ENCODE results near the gene SLC8A3. TPM values are rescaled to one million over a fixed set of nuclear protein-coding genes. Genes with fewer than 3 reads are reported as not detected.
A peak's percentile ranks its signal among the peaks of the same experiment; 100 is the strongest.

The SLC8A3 gene
- total and polyA plus RNA-seq, 8 donors = 0.44 to 24.9 (median 6.6) TPM

DNA sequence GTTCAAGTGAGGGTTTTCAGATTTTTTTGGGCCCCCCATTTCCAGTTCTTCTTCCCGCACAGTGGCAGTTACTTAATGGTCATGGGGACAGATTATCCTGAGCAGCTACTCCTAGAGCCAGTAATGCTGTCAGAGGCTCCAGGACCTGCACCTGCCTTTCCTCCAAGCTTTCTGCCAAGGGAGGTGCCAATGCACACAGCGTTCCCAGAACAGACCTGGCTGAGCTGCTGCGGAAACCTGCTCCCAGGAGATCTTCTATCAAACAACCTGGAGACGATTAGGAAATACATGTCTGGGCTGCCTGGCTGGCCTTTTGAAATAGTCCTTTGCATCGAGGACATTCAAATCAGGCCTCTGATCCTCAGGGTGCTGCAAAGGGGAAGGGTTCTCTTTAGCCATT is 120.9 kb downstream of the SLC8A3 start:
- no peak overlapping the region for H3K27ac ChIP-seq
- ATAC-seq (no peak), DNase-seq (no peak)
- no peaks in the 10 kb centered on the region for H3K4me1 ChIP-seq
- no peaks in the 10 kb centered on the region for H3K9me3 ChIP-seq
- intact Hi-C loops (cut with DNase I) = no loop called here
- no peaks in the 10 kb centered on the region for H3K36me3 ChIP-seq
- TF ChIP-seq, protein P1, sequence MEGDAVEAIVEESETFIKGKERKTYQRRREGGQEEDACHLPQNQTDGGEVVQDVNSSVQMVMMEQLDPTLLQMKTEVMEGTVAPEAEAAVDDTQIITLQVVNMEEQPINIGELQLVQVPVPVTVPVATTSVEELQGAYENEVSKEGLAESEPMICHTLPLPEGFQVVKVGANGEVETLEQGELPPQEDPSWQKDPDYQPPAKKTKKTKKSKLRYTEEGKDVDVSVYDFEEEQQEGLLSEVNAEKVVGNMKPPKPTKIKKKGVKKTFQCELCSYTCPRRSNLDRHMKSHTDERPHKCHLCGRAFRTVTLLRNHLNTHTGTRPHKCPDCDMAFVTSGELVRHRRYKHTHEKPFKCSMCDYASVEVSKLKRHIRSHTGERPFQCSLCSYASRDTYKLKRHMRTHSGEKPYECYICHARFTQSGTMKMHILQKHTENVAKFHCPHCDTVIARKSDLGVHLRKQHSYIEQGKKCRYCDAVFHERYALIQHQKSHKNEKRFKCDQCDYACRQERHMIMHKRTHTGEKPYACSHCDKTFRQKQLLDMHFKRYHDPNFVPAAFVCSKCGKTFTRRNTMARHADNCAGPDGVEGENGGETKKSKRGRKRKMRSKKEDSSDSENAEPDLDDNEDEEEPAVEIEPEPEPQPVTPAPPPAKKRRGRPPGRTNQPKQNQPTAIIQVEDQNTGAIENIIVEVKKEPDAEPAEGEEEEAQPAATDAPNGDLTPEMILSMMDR (IDR thresholded peaks at IDR 0.05) = no peak
- H3K4me3 ChIP-seq = no peak overlapping the region
- H3K27me3 ChIP-seq = peaks cover 0 to 8% of the 10 kb centered on the region in 2 donors

DNA sequence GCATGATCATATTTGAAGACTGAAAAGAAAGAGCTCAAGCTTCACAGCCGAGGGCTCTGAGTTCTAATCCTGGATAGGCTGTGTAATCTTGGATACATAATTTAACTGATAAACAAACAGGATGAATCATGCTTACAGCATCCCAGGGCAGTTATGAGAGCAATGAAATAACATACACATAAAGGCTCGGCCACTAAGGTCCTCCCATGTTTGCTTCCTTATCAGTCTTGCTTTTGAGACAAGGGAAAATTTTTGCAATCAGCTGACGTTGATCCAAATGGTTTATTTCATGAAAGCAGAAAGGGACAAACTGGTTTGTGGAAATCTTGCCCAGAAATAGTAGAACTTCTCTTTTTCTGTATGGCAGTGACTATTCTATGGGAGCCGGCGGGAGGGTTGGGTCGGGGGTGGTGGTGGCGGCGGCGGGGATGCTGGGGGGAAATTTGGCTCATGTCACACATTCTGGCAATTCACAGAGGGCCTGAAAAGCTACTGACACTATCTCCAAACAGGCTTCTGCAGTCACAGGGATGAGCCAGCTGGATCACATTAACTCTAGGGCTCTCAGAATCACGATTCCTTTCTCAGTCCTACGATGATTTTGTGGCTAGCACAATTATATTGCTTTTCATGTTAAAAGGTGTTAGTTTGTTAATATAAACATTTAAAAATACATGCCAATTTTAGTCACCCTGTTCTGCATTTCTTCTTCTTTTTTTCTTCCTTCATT is 124.5 kb downstream of the SLC8A3 start:
- ATAC-seq = no peak
- no peak overlapping the region for H3K4me3 ChIP-seq
- H3K27ac ChIP-seq = no peak overlapping the region
- intact Hi-C loops (cut with DNase I) = no loop called here
- H3K27me3 ChIP-seq = peaks cover 0 to 16% of the 10 kb centered on the region in 2 donors
- peak in 1 of 4 donors; percentile 12 for DNase-seq
- H3K9me3 ChIP-seq = no peaks in the 10 kb centered on the region
- H3K4me1 ChIP-seq = no peaks in the 10 kb centered on the region
- no peaks in the 10 kb centered on the region for H3K36me3 ChIP-seq
- TF ChIP-seq, protein P1 (IDR thresholded peaks at IDR 0.05) = no peak

DNA sequence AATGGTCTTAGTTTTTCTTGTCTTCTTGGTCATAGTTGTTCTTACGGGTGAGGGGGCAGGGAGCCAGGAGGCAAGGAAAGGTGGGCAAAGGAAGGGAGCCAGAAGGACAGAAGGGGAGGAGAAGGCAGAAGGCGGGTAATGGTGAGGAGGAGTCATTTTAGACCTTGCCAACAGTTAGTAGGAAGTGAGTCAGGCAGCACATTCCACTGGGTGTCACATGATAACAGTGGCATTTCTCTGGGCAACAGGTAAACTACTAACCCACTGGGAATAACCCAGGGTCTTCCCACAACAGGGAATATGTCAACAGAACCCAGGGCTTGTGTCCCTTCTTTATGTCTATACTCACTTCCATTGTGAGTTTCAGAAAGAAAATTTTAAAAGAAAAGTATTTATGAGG is 127.6 kb downstream of the SLC8A3 start:
- Histone ChIP-seq H3K4me1 (no peaks in the 10 kb centered on the region), H3K9me3 (no peaks in the 10 kb centered on the region), H3K27me3 (peaks cover 0 to 10% of the 10 kb centered on the region in 2 donors), H3K4me3 (no peak overlapping the region), H3K36me3 (no peaks in the 10 kb centered on the region), H3K27ac (no peak overlapping the region)
- ATAC-seq = no peak
- TF ChIP-seq, protein P1 (IDR thresholded peaks at IDR 0.05) = no peak
- DNase-seq = no peak
- intact Hi-C loops (cut with DNase I) = no loop called here

DNA sequence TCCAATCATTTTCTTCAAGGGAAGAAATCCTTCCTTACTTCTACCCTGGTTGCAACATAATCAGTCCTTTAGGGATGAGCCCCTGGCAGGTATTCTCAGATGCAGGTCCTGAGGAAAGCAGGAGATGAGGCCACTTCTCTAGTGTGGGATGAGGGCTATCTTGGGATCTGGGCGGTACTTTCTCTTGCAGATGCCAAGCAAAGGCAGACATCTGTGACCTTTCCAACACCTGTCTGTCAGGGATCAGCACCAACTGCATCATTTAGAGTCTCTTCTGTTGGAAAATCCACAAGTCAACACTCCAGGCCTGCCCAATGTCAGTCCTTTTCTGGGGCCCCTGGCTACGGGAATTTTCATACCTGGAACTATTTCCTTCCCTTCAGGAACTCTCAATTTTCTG is 129.2 kb downstream of the SLC8A3 start:
- intact Hi-C loops (cut with DNase I) = no loop called here
- peaks cover 0 to 25% of the 10 kb centered on the region in 2 donors for H3K27me3 ChIP-seq
- H3K9me3 ChIP-seq = no peaks in the 10 kb centered on the region
- TF ChIP-seq, protein P1 (IDR thresholded peaks at IDR 0.05) = no peak
- H3K4me1 ChIP-seq = no peaks in the 10 kb centered on the region
- no peak for ATAC-seq
- H3K4me3 ChIP-seq = no peak overlapping the region
- no peak overlapping the region for H3K27ac ChIP-seq
- no peak for DNase-seq
- H3K36me3 ChIP-seq = no peaks in the 10 kb centered on the region

DNA sequence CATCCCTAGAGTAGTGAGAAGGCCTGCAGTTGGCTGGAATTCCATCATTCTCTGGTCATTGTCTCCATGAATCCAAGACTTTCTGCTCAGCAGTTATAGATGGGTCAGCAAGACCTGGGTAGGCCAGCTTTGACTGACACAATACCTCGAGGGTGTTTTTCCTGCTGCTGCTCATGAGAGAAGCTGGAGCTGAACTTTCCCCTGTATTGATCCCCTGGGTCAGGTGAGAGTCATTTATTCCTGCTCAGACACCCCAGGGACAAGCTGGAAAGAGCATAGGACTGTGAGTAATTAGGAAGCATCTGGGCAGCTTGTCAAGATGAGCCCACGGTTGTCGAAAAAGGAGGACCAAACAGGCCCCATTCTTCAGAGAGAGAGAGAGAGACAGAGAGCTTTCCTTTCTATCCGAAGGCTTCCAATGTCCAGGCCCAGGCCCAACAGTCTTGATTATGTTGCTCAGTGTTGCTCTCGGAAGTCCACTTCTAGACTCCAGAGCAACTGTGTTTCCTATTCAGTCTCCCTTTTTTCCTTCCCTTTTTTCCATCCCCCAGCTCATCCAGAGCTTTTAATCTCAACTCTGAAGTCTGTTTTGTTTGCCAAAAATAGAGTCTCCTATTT is 131.1 kb downstream of the SLC8A3 start:
- Histone ChIP-seq H3K27ac (no peak overlapping the region), H3K4me1 (no peaks in the 10 kb centered on the region), H3K36me3 (no peaks in the 10 kb centered on the region), H3K27me3 (peaks cover 0 to 35% of the 10 kb centered on the region in 2 donors), H3K9me3 (no peaks in the 10 kb centered on the region), H3K4me3 (no peak overlapping the region)
- TF ChIP-seq, protein P1 (IDR thresholded peaks at IDR 0.05) = no peak
- intact Hi-C loops (cut with DNase I) = no loop called here
- ATAC-seq = no peak
- no peak for DNase-seq
